Tibial nerve (tissue), 4 donors: ENCODE results near the gene TMA16. TPM values are rescaled to one million over a fixed set of nuclear protein-coding genes. Genes with fewer than 3 reads are reported as not detected.

Experiments used
- DNase-seq, 2 donors: peaks; one replicate each; pipeline ENCODE4 v3.0.0-alpha.2; 2019; ENCODE audit warnings: low spot score in 2 of 2
- H3K27ac ChIP-seq, 4 donors: fragments of 200-600 bp; sonication (generic) in 3 of 4; one replicate each; pipeline ENCODE4 v1.5.1; 2017 to 2019; ENCODE audit warnings: mild to moderate bottlenecking in 1 of 4
- H3K27me3 ChIP-seq, 2 donors: fragments of 200-600 bp; sonication (generic) in 1 of 2; one replicate each; pipeline versions ENCODE4 v1.5.1 to v1.6.0; 2017 to 2019
- H3K36me3 ChIP-seq, 3 donors: fragments of 200-600 bp; sonication (generic); one replicate each; pipeline ENCODE4 v1.5.1; 2018 to 2019
- H3K4me1 ChIP-seq, 4 donors: fragments of 200-600 bp; sonication (generic) in 3 of 4; one replicate each; pipeline ENCODE4 v1.5.1; 2017 to 2019
- H3K4me3 ChIP-seq, 4 donors: fragments of 200-600 bp; sonication (generic) in 3 of 4; one replicate each; pipeline ENCODE4 v1.5.1; 2017 to 2019; ENCODE audit warnings: mild to moderate bottlenecking in 1 of 4, moderate library complexity in 1 of 4
- H3K9me3 ChIP-seq, 4 donors: fragments of 200-600 bp; sonication (generic) in 3 of 4; one replicate each; pipeline ENCODE4 v1.5.1; 2017 to 2019
- CTCF ChIP-seq, 5 experiments: fragments of 200-600 bp in 3 of 5; fragments of 450-650 bp in 2 of 5; sonication (generic) in 3 of 5; IDR thresholded peaks; one replicate each; pipeline ENCODE4 v1.5.1; 2016 to 2019; ENCODE audit warnings: antibody characterized with exemption in 5 of 5, mild to moderate bottlenecking in 3 of 5, moderate library complexity in 2 of 5
- EP300 ChIP-seq, 2 donors: sonication (generic); formaldehyde crosslinking; IDR thresholded peaks; one replicate each; pipeline ENCODE4 v1.6.1; 2017; ENCODE audit warnings: antibody characterized with exemption in 2 of 2, mild to moderate bottlenecking in 1 of 2
- POLR2A ChIP-seq, 2 donors: fragments of 450-650 bp; IDR thresholded peaks; one replicate each; pipeline ENCODE4 v1.6.1; 2017; ENCODE audit warnings: antibody characterized with exemption in 2 of 2, mild to moderate bottlenecking in 2 of 2, moderate library complexity in 2 of 2
- WGBS, 2 donors: methylation state at CpG; one replicate each; pipeline ENCODE4 v1.1.5; 2018; 5-methylcytosine and 5-hydroxymethylcytosine counted together
- total RNA-seq, 4 donors: library from RNA; depleted of rRNA; stranded (reverse); fragments of >200 nt; gene quantifications; one replicate each; pipeline ENCODE4 v1.1.0, GENCODE V29; 2016

TMA16 gene
- total RNA-seq, 4 donors from 2014 or later: 14.5 to 39.9 (median 27.2) TPM

GRCh38 chr4:163505374-163505773 lies 10.9 kb downstream of the TMA16 start:
- H3K27me3 ChIP-seq: no peaks in the 10 kb centered on the region
- H3K4me1 ChIP-seq: no peaks in the 10 kb centered on the region
- H3K27ac ChIP-seq: no peak overlapping the region
- H3K4me3 ChIP-seq: no peak overlapping the region
- WGBS, 2 donors: 85 to 86% methylated on average over 3 of the region's 3 CpGs
- peaks cover 0 to 28% (median 0%) of the 10 kb centered on the region in 3 donors for H3K36me3 ChIP-seq
- DNase-seq: no peak
- H3K9me3 ChIP-seq: no peaks in the 10 kb centered on the region
- TF ChIP-seq CTCF (IDR thresholded peaks at IDR 0.05): no peak
- TF ChIP-seq POLR2A (IDR thresholded peaks at IDR 0.05): no peak
- no peak for TF ChIP-seq EP300 (IDR thresholded peaks at IDR 0.05)

GRCh38 chr4:163515198-163515597 lies 20.7 kb downstream of the TMA16 start:
- WGBS, 2 donors: 95% methylated on average over 8 of the region's 8 CpGs
- H3K36me3 ChIP-seq: peaks cover 0 to 70% (median 0%) of the 10 kb centered on the region in 3 donors

GRCh38 chr4:163523791-163524365 lies 29.4 kb downstream of the TMA16 start:
- Histone ChIP-seq H3K9me3 (no peaks in the 10 kb centered on the region), H3K36me3 (peaks cover 0 to 75% (median 3%) of the 10 kb centered on the region in 3 donors), H3K27me3 (no peaks in the 10 kb centered on the region), H3K27ac (no peak overlapping the region), H3K4me1 (no peaks in the 10 kb centered on the region), H3K4me3 (no peak overlapping the region)
- 45 to 52% methylated on average over 3 of the region's 3 CpGs for WGBS, 2 donors
- TF ChIP-seq EP300 (IDR thresholded peaks at IDR 0.05): no peak
- TF ChIP-seq POLR2A (IDR thresholded peaks at IDR 0.05): no peak
- no peak for TF ChIP-seq CTCF (IDR thresholded peaks at IDR 0.05)
- DNase-seq: no peak

More at GRCh38 chr4:163515198-163515597, 20.7 kb downstream of the TMA16 start:
- Histone ChIP-seq H3K4me3 (no peak overlapping the region), H3K9me3 (no peaks in the 10 kb centered on the region), H3K4me1 (no peaks in the 10 kb centered on the region), H3K27me3 (no peaks in the 10 kb centered on the region), H3K27ac (no peak overlapping the region)
- no peak for DNase-seq
- TF ChIP-seq EP300 (IDR thresholded peaks at IDR 0.05) (no peak), POLR2A (IDR thresholded peaks at IDR 0.05) (no peak), CTCF (IDR thresholded peaks at IDR 0.05) (no peak)

- Histone ChIP-seq H3K4me1 (no peaks in the 10 kb centered on the region), H3K36me3 (peaks cover 0 to 74% (median 3%) of the 10 kb centered on the region in 3 donors), H3K9me3 (no peaks in the 10 kb centered on the region), H3K4me3 (no peak overlapping the region), H3K27me3 (no peaks in the 10 kb centered on the region), H3K27ac (no peak overlapping the region)
- DNase-seq: no peak
- TF ChIP-seq POLR2A (IDR thresholded peaks at IDR 0.05) (no peak), CTCF (IDR thresholded peaks at IDR 0.05) (no peak), EP300 (IDR thresholded peaks at IDR 0.05) (no peak)
- 90 to 93% methylated on average over 3 of the region's 3 CpGs for WGBS, 2 donors
These were observed 31.5 kb downstream of the TMA16 start for GRCh38 chr4:163525982-163526381.

- no peak for DNase-seq
- H3K36me3 ChIP-seq: peaks cover 0 to 71% (median 3%) of the 10 kb centered on the region in 3 donors
These were observed 32.7 kb downstream of the TMA16 start for GRCh38 chr4:163527172-163527571.

More at GRCh38 chr4:163527172-163527571, 32.7 kb downstream of the TMA16 start:
- Histone ChIP-seq H3K9me3 (no peaks in the 10 kb centered on the region), H3K27ac (no peak overlapping the region), H3K4me1 (no peaks in the 10 kb centered on the region), H3K27me3 (no peaks in the 10 kb centered on the region), H3K4me3 (no peak overlapping the region)
- WGBS, 2 donors: 92 to 96% methylated on average over 2 of the region's 2 CpGs
- TF ChIP-seq CTCF (IDR thresholded peaks at IDR 0.05) (no peak), POLR2A (IDR thresholded peaks at IDR 0.05) (no peak), EP300 (IDR thresholded peaks at IDR 0.05) (no peak)
